Measurements from ENCODE around the gene C4orf33.

The C4orf33 gene

DNA sequence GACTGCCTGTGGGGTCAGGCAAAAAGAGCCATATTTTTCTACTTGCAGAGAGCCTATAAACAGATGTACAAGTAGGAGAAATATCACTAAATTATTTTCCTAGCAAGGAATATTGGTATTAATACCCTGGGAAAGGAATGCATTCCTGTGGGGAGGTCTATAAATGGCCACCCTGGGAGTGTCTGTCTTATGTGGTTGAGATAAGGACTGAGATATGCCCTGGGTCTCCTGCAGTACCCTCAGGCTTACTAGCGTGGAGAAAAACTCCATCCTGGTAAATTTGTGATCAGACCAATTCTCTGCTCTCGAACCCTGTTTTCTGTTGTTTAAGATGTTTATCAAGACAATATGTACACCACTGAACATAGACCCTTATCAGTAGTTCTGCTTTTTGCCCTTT lies 35.4 kb downstream of the C4orf33 start:
- DNase-seq, result no peak

DNA sequence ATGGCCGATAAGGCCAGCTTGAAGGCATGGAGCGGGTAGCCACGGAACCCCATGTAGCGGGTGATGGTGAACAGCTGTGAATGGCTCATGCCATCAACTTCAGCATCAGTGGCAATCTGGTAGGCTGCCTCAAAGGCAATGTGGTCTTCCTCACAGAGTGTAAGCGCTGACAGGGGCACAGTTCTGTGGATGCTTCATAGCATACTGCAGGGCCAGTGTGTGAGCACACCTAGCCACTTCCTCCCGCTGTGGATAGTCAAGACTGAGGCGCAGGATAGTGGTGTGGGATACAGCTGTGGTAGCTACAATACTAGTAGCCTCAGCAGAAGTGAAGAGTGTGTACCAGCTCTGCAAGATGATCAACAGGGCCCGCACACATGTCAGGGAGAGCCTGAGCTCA lies 40.5 kb downstream of the C4orf33 start:
- no peak for DNase-seq

DNA sequence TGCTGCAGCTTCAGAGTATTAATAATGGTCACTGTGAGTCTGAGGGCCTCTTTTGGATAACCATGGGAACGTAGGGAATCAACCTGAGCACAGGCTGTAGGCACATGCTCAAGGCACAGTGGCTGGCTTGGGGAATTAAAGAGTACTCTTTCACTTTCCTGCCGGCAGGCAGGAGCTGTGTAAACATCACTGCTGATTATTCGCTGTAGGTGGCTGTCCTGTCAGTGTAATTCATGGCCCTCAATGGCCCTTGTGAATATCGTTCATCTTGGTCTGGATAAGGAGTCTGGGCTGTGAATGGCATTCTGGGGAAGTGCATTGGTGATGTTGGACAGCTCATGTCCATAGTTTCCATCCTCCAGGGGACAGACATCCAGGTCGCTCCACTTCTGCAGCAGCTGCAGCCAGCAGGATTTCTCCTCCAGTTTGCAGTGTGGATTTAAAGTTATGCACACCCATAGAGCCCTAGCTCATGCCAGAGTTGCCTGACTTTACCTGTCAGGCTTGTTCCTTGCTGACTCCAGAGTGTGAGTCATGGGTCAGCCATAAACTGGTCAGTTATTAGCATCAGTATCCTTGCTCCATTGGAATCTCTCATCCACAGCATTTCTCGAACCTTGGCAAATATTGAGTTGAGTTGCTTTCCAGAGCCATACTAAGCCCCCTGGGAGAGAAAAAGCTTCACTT lies 43.0 kb downstream of the C4orf33 start:
- no peak for DNase-seq

DNA sequence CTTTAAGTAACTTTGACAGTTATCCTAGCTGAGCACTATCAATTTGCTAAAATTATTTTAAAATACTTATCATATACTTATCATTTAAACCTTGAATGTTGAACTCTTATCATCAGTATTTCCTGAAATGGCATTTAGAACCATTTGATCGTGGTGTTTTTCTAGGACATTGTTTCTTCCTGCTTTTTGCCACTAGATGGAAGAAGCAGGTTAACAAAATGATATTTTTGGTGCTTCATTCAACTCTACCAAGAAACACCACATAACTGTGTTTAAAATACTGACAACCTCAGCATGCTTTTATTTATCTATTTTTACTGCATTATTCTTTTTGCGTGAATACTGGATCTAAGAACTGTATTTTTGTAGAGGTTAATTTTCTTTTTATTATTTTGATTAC lies 44.6 kb downstream of the C4orf33 start:
- DNase-seq, result no peak

DNA sequence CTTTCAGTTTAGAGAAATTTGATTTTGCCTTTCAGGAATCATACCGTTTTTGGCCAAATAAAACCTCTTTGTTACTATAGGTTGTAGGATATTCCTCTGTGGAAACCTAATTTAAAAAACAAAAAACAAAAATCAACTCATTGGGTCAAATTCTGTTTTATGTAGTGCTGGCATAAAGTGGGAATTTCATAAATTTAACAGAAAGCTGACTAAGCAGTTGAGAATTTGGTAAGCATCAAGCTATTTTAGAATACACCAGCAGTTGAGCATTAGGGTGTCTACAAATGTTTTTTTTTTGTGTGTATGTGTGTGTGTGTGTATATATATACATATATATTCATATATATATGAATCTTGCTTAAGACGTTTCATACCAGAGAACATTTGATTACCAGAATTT lies 47.4 kb downstream of the C4orf33 start:
- no peak for DNase-seq

DNA sequence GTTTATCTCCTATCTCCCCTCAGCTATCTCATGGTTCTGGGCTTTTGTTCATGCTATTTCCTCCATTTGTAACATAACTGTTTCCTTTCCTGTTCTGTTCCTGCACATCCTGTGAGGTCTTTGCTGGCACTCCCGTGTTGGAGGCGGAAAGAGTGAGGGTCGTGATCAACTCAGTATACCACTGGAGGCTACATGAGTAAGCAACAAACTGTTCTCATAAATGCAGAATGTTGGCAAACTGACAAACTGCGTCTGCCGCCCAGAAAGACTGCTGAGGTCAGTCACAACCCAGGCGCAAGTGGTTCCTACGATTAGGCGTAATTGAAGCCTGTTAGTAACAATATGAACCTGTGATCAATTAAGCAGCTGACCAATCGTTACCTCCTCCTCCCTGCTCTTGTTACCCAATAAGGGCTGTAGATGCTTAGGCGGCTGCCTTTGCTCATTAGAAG lies 48.8 kb downstream of the C4orf33 start:
- DNase-seq, result no peak

DNA sequence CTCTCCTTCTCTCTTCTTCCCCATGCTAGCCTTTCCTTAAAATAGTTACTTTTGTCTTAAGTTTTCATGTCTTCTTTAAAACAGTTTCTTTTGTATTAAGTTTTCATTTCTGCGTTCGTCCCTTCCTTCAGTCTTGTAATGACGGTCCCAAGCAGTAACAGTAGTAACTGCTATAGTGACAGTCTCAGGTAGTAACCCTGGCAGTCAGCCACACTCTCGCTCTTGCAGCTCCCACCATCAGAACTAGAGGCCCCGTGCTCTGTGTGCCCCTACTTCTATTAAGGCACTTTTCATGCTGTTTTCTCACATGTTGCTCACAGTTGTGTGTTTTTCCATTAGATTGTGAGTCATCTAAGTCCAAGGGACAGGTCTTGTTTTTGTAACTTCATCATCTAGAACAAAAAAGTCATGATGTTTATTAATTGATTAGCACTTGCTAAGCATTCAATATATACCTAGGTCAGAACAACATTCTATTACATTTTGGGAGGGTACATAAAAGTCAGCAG lies 49.3 kb downstream of the C4orf33 start:
- DNase-seq, result no peak

DNA sequence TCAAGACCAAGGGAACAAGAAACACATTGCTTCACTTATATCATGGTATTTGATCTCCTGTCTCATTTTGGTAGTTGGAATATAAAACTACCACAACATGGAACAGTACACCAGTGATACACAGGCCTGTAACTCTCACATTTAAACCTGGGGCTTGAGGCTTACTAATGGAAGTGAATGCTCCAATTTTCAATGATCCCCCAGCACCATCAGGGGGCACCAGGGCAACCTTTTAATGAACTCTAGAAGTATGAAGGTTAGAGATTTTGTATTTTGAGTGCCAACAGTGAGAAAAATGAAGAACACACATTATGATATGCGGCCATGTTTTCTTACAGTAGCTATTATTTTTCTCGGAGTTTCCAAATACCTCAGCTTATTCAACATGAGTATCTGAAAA lies 50.7 kb downstream of the C4orf33 start:
- no peak for DNase-seq

DNA sequence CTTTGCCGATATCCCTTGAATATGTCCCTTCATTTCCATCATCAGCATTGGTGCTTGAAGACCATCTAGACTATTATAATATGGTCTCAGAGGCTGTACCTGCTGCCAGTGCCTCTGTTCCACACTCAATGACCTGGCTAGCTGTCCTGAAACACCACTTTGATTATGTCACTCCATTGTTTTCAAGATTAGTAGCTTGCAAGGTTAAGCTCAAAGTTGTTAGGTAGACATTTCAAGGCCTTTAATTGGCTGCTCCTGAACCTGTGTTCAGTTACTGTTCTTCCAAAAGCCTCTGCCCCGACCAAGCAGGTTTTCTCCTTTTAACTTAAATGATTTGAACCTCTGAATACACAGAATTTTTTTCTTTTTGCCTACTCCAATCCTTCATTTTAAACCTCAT lies 52.9 kb downstream of the C4orf33 start:
- no peak for DNase-seq

DNA sequence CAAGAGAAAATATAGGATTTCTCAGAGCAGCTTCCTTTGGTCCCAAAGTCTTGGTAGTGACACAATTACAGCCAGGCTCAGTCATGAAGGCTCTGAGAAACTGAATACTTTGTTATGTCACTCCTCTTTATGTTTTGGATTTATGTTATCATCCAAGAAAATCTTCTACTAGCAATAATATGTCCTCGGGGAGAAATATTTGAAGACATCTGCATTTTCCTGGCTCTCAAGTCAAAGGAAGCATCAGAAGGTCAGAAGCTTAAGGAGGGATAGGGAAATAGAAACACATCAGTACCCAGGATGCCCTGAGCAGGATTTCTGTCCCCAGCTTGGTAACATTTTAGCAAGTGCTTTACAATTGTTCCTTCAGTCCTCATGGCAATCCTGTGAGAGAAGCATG lies 54.0 kb downstream of the C4orf33 start:
- no peak for DNase-seq

DNA sequence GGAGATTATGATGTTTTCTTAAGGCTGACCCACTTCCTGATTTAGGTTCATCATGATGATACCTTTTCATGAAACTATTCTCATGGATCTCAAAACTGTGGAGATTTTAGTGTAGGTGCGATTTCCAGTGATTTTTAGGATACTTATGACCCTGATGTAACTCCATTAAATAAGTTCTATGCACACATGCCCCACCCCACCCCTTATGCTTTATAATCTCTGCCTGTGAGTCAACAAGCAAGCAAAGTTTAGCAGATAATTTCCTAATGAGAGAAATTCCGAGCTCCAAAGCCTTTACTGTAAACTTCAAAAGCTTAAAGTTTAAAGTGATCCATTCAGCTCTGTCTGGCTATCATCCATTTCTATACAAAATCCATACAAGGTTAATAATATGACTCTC lies 56.4 kb downstream of the C4orf33 start:
- DNase-seq, result no peak

DNA sequence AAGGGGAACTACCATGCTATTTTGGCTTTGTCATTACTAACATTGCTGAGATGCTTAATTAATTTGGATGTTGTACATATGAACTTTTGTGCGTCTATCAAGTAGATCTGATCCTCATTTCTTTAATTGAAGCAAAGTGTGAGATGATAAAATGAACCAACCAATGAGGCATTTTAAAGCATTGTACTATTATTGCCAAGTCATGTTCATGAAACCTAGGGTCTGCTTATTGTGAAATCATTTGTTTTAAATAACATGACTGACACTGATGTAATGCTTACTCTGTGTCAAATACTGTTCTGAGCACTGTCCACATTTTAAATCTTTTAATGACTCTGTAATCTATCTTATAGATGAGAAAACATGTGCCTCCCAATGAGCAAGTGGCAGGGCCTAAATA lies 57.7 kb downstream of the C4orf33 start:
- DNase-seq, result no peak

DNA sequence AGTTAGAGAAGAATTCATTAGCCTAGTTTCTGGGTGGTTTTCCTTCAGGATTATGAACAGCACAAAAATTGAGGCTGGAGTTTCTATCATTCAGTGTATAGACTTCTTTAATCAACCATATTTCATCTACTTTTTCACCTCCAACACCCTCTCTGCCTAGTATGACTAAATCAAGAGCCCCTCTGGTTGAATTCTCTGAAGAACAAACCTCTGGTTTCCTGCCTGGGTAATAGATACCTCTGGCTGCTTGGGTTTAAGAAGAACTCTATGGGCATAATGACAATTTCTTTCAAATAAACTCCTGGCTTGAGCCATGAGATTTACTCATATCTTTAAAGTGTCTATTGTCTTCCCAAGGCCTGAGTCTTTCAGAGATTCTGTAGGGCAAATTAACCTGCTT lies 66.5 kb downstream of the C4orf33 start:
- DNase-seq, result no peak

DNA sequence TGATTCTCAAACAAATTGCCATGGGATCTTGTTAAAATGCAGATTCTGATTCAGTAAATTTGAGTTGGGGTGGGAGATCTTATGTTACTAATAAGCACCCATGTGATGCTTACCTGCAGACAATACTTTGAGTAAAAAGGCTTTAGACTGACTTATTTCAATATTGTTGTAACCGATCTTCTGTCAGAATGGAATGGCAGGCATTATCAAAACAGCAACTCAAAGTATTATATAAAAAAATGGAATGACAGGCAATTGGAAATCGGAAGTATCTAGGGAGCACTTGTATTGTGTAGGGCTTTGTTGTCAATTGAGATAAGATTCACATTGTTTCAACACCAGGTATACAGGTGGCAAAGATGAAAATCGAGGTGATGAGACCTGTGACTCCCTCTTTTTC lies 67.5 kb downstream of the C4orf33 start:
- DNase-seq, result no peak

DNA sequence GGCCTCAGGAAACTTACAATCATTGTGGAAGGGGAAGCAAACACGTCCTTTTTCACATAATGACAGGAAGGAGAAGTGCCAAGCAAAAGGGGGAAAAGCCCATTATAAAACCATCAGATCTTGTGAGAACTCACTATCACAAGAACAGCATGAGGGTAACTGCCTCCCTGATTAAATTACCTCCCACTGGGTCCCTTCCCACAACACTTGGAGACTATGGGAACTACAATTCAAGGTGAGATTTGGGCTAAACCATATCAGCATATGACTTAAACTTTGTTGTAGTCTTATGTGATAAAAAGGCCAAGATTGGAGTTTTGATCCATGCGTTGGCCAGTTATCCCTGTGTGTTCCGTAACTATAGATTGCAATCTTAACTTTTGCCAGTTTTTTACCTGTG lies 68.3 kb downstream of the C4orf33 start:
- no peak for DNase-seq

Measured in inflammatory macrophage treated with lipopolysaccharide for 4 hours (primary cell).